ENCODE measurements around the gene GLA. TPM values are rescaled to one million over a fixed set of nuclear protein-coding genes. Genes with fewer than 3 reads are reported as not detected.

Gene GLA
- total RNA-seq, 1 donor from 2014 or later: 51.1 TPM

DNA sequence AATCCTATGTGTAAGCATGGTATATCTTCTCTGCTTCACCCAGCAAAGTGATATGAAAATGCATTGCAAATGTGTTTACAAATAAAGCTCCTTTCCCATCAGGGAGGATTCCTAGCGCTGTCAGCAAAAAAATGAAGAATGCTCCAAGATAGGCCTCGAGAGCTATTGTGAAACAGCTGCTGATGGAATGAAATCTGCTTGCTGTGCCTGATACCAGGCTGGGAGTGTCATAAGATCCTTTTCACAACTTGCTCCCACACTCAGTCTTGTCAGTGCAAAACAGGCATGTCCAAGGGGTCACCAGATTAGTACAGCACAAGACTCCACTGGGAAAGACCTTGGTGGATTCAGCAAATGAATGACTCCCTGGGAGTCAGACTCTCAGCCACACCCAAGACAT, 34.4 kb upstream of the GLA start:
- no peak for ATAC-seq
- H3K36me3 ChIP-seq: peaks cover 27% of the 10 kb centered on the region
- H3K9me3 ChIP-seq: no peaks in the 10 kb centered on the region
- intact Hi-C loops (cut with DNase I): no loop called here
- no peaks in the 10 kb centered on the region for H3K27me3 ChIP-seq (ENCODE audit: low read depth)
- TF ChIP-seq, protein P1, sequence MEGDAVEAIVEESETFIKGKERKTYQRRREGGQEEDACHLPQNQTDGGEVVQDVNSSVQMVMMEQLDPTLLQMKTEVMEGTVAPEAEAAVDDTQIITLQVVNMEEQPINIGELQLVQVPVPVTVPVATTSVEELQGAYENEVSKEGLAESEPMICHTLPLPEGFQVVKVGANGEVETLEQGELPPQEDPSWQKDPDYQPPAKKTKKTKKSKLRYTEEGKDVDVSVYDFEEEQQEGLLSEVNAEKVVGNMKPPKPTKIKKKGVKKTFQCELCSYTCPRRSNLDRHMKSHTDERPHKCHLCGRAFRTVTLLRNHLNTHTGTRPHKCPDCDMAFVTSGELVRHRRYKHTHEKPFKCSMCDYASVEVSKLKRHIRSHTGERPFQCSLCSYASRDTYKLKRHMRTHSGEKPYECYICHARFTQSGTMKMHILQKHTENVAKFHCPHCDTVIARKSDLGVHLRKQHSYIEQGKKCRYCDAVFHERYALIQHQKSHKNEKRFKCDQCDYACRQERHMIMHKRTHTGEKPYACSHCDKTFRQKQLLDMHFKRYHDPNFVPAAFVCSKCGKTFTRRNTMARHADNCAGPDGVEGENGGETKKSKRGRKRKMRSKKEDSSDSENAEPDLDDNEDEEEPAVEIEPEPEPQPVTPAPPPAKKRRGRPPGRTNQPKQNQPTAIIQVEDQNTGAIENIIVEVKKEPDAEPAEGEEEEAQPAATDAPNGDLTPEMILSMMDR (IDR thresholded peaks at IDR 0.05): no peak
- no peaks in the 10 kb centered on the region for H3K4me1 ChIP-seq
- H3K27ac ChIP-seq: no peak overlapping the region
- no peak overlapping the region for H3K4me3 ChIP-seq
- no peak for DNase-seq

DNA sequence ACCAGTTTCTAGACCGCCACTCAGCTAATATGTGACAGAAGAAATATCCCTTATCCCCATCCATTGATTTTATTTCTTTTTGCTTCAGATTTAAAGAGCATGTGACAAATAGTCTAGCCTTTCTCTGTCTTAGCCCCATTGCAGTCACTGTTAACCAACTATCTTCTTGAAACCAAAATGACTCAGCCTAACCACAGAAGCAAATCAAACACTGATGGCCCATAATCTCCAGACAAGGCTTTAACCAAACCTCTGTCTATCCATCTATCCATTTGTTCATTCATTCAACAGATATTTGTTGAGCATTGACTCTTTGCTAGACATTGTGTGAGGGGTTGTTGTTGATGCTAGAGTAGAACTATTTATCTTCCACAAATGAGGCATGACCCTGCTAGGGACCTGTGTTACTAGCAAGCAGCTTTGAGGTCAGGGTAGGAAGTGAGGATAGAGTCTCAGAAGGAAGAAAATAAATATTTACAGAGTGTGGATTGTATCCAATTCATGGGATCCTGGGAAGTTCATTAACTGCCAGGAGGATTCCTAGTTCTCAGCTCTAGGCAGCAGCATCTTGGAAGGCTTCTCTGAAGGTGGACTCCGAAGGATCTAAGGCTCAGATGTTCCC, 22.8 kb upstream of the GLA start:
- H3K9me3 ChIP-seq: no peaks in the 10 kb centered on the region
- no peaks in the 10 kb centered on the region for H3K4me1 ChIP-seq
- H3K4me3 ChIP-seq: no peak overlapping the region
- no peaks in the 10 kb centered on the region for H3K27me3 ChIP-seq (ENCODE audit: low read depth)
- no peak overlapping the region for H3K27ac ChIP-seq
- ATAC-seq: no peak
- intact Hi-C loops (cut with DNase I): no loop called here
- peaks cover 7% of the 10 kb centered on the region for H3K36me3 ChIP-seq
- TF ChIP-seq, protein P1 (IDR thresholded peaks at IDR 0.05): no peak
- DNase-seq: no peak

DNA sequence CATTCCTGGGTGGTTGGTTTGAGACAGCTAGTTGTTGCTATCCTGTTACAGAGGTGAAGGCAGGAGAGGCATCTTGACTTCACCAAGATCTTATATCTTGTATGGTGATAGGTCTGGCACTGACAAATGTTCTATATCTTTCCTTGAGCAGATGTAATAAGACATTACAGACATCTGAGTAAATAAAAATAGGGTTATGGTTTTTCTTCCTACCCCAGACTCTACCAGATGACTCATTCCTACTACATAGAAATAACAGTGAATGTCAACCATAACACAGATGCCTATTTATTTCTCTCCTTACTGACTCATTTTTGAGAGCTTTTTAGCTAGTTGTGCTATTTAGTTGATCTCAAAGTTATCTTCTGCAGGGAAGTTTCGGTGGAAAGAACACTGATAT, 22.2 kb upstream of the GLA start:
- no peak overlapping the region for H3K4me3 ChIP-seq
- TF ChIP-seq, protein P1 (IDR thresholded peaks at IDR 0.05): no peak
- intact Hi-C loops (cut with DNase I): no loop called here
- no peaks in the 10 kb centered on the region for H3K9me3 ChIP-seq
- H3K36me3 ChIP-seq: peaks cover 7% of the 10 kb centered on the region
- DNase-seq: no peak
- ATAC-seq: no peak
- H3K27ac ChIP-seq: no peak overlapping the region
- no peaks in the 10 kb centered on the region for H3K27me3 ChIP-seq (ENCODE audit: low read depth)
- no peaks in the 10 kb centered on the region for H3K4me1 ChIP-seq

DNA sequence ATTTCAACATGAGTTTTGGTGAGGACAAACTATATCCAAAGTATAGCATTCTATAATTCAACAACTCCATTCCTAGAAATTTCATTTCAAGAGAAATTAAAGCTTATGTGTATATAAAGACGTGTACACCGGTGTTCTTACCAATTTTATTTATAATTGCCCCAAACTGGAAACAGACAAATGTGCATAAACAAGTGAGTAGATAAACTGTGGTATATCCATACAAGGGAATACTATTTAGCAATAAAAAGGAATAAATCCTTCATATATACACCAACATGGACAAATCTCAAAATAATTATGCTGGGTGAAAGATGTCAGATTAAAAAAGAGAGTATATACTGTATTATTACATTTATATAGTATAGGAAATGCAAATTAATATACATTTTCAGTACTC, 20.2 kb upstream of the GLA start:
- H3K4me1 ChIP-seq: no peaks in the 10 kb centered on the region
- H3K9me3 ChIP-seq: no peaks in the 10 kb centered on the region
- DNase-seq (no peak), ATAC-seq (no peak)
- peaks cover 7% of the 10 kb centered on the region for H3K36me3 ChIP-seq
- intact Hi-C loops (cut with DNase I): no loop called here
- no peaks in the 10 kb centered on the region for H3K27me3 ChIP-seq (ENCODE audit: low read depth)
- TF ChIP-seq, protein P1 (IDR thresholded peaks at IDR 0.05): no peak
- no peak overlapping the region for H3K27ac ChIP-seq
- H3K4me3 ChIP-seq: no peak overlapping the region

DNA sequence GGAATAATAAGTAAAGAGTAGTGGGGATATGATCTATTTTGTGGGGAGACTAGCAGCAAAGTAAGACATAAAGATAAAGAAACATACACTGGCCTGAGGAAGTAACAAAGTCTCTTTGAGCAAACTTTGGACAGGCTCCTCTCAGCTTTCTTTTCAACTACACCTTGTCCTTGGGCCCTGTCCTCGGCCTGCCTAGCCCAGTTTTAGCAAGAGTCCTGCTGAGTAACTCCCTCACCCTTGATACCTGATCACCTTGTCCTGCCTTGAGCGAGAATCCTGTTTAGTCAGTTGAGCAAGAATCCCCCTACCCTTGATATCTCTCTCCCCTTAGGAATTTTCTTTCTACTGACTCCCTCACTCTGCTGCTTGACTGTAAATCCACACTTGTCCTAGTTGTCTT, 11.8 kb upstream of the GLA start:
- no peak for ATAC-seq
- Histone ChIP-seq H3K4me1 (no peaks in the 10 kb centered on the region), H3K27ac (no peak overlapping the region), H3K9me3 (no peaks in the 10 kb centered on the region), H3K36me3 (no peaks in the 10 kb centered on the region), H3K27me3 (ENCODE audit: low read depth) (no peaks in the 10 kb centered on the region), H3K4me3 (peak overlapping the region; percentile 64)
- TF ChIP-seq, protein P1 (IDR thresholded peaks at IDR 0.05): no peak
- no peak for DNase-seq
- intact Hi-C loops (cut with DNase I): no loop called here

All from lower lobe of right lung (tissue), 2 donors.